HG02973 (cell line): Measurements from ENCODE around the gene PTPRU.
"Not testable (repeated sequence)": the region's sequence is repeated elsewhere in the genome, so short reads cannot be mapped to it uniquely, and the experiment has no call there.

ENCODE experiments used
- ATAC-seq: cut with Tn5 transposase; IDR thresholded peaks from one replicate; pipeline ENCODE4 v1.9.1; 2021; ENCODE audit warnings: moderate library complexity; ENCODE audit not compliant: unreplicated experiment

The PTPRU gene

GRCh38 chr1:29284961-29285560 lies 48.7 kb downstream of the PTPRU start:
- ATAC-seq: no peak

- no peak for ATAC-seq
These were observed 49.4 kb downstream of the PTPRU start for GRCh38 chr1:29285771-29286170.

GRCh38 chr1:29286194-29286767 lies 50.0 kb downstream of the PTPRU start:
- no peak for ATAC-seq

- no peak for ATAC-seq
These were observed 53.2 kb downstream of the PTPRU start for GRCh38 chr1:29289493-29289892.

GRCh38 chr1:29290414-29290985 lies 54.2 kb downstream of the PTPRU start:
- no peak for ATAC-seq

- ATAC-seq: no peak
These were observed 55.4 kb downstream of the PTPRU start for GRCh38 chr1:29291756-29292155.

GRCh38 chr1:29292344-29292743 lies 56.0 kb downstream of the PTPRU start:
- ATAC-seq: no peak

- ATAC-seq: no peak
These were observed 61.1 kb downstream of the PTPRU start for GRCh38 chr1:29297450-29297849.

GRCh38 chr1:29298246-29298645 lies 61.9 kb downstream of the PTPRU start:
- ATAC-seq: no peak

GRCh38 chr1:29299446-29299845 lies 63.1 kb downstream of the PTPRU start:
- no peak for ATAC-seq

GRCh38 chr1:29301732-29302131 lies 65.4 kb downstream of the PTPRU start:
- ATAC-seq: not testable (repeated sequence)

GRCh38 chr1:29303201-29304024 lies 67.1 kb downstream of the PTPRU start:
- no peak for ATAC-seq

GRCh38 chr1:29304025-29304684 lies 67.8 kb downstream of the PTPRU start:
- no peak for ATAC-seq

GRCh38 chr1:29305943-29306342 lies 69.6 kb downstream of the PTPRU start:
- no peak for ATAC-seq

GRCh38 chr1:29306471-29307140 lies 70.3 kb downstream of the PTPRU start:
- no peak for ATAC-seq

GRCh38 chr1:29309075-29309474 lies 72.8 kb downstream of the PTPRU start:
- no peak for ATAC-seq

GRCh38 chr1:29309621-29310020 lies 73.3 kb downstream of the PTPRU start:
- no peak for ATAC-seq

- ATAC-seq: no peak
These were observed 74.4 kb downstream of the PTPRU start for GRCh38 chr1:29310616-29311180.

- no peak for ATAC-seq
These were observed 75.2 kb downstream of the PTPRU start for GRCh38 chr1:29311352-29312030.
